NCI-H82 treated with DMSO at 0.1 percent for 48 hours (cell line): ENCODE results near the gene COG5.
A peak's percentile ranks its signal among the peaks of the same experiment; 100 is the strongest.

Experiments used
- DNase-seq: peaks from one replicate; lab custom pipeline; 2025; ENCODE audit not compliant: unreplicated experiment; lab: John Stamatoyannopoulos, UW

The COG5 gene

DNA sequence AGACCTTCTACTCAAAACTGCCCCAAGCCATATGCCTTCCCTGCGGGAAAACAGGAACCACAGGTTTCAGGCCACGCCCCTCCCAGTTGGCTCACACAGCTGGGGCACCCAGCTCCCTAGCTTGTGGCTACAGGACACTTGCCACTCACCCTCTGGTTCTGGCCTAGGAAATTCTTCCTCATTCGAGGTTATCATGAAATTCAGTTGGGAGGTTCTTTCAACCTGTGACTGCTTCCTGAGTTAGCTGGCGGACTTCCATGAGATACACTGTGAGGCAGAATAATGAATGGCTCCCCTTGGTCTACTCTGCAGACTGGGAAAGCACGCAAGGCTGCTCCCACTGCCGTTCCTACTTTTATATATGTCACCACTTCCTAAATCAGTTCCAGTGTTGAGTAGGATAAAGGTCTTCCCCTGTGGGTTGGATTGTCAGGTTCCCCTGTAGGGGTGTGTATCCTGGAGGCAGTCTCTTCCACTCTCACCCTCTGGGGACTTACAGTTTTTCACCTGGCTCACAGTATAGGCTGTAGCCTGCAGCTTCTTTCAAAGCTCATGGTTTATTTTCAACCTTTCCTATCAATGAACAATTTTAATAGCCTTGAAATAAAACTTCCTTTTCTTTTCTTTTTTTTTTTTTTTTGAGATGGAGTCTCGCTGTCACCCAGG lies 56.9 kb downstream of the COG5 start:
- DNase-seq = no peak

DNA sequence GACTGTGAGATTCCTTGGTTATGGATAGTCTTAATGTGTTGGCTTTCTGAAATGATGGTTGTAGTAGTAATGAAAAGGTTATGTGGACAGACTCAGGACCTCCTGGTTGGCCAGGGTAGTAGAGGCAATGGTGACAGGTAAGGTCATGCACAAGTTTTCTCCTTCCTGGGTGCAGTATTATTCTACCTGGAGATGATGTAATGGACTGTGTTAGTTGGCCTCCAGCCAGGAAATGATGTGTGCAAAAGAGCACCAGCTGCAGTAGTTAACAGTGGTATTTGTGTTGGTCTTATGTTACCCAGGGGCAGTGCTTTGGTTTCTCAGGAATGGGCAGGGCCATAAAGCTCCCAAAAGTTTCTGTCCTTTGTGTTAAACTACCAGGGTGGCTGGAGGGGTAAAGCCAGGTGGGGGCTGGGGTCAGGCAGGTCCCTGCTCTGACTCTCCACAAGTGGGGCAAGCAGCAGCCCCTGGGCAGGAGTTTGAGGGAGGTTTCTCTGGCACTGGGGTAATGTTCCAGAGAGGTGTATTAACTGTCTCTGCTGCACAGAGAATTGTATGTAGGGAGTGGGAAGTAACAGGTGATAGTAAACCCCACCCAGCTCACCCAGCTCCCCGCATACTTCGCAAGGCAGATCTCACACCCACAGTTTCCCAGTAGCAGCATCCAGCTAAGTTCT lies 57.6 kb downstream of the COG5 start:
- DNase-seq = no peak

DNA sequence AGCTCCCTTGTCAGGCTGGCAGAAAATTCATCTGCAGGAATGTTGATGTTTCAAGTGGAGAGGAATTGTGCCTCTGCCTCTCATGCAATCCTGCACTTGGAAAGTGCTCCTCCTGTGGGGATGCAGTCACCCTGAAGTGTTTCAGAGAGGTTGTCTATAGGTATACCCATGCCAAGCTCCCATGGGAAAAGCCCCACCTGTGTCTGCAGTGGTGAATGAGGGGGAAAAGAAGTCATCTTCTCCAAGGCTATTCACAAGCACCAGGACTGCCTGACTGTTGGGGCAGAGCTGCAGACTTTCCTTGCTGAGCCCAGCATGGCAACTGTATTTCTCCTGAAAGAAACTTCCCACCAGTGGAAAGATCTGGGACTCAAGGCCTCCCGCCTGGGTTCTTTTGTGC lies 58.4 kb downstream of the COG5 start:
- no peak for DNase-seq

DNA sequence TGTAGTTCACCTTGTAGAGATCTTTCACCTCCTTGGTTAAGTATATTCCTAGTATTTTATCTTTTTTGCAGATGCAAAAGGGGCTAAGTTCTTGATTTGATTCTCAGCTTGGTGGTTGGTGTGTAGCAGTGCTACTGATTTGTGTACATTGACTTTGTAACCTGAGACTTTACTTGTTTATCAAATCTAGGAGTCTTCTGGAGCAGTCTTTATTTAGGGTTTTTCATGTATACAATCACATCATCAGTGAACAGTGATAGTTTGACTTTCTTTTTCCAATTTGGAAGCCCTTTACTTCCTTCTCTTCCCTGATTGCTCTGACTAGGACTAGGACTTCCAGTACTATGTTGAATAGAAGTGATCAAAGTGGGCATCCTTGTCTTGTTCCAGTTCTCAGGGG lies 60.0 kb downstream of the COG5 start:
- DNase-seq = no peak

DNA sequence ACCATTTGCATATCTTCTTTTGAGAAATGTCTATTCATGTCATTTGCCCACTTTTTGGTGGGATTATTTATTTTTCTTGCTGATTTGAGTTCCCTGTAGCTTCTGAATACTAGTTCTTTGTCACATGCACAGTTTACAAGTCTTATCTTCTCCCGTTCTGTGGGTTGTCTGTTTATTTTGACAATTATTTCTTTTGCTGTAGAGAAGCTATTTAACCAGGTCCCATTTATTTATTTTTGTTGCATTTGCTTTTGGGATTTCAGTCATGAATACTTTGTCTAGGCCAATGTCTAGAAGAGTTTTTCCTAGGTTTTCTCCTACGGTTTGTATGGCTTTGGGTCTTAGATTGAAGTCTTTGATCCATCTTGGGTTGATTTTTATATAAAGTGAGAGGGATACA lies 60.9 kb downstream of the COG5 start:
- no peak for DNase-seq

DNA sequence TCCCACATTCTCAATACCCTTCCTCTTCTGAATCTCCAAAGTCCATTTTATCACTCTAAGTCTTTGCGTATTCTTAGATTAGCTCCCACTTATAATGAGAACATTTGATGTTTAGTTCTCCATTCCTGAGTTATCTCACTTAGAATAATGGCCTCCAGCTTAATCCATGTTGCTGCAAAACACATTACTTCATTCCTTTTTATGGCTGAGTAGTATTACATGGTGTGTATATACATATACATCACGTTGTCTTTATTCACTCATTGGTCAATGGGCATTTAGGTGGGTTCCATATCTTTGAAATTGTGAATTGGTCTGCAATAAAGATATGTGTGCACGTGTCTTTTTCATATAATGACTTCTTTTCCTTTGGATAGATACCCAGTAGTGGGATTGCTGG lies 61.6 kb downstream of the COG5 start:
- no peak for DNase-seq

DNA sequence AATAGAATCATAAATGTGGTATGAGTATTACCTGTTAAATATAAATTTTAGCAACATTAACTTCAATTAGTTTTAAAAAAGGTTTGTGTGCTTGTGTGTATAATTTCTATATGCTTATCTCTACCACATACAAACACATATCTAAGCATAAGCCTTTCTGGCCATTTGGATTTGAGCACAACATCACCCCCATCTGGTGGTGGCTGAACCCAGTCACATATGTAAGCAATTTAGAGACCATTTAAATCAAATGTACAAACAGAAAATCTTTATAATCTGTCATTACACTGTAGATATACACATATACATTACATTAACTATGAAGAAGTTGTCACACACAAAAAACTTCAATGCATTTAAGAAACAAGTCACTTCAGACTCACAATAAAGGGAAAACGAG lies 62.1 kb downstream of the COG5 start:
- peak; percentile 39 for DNase-seq

DNA sequence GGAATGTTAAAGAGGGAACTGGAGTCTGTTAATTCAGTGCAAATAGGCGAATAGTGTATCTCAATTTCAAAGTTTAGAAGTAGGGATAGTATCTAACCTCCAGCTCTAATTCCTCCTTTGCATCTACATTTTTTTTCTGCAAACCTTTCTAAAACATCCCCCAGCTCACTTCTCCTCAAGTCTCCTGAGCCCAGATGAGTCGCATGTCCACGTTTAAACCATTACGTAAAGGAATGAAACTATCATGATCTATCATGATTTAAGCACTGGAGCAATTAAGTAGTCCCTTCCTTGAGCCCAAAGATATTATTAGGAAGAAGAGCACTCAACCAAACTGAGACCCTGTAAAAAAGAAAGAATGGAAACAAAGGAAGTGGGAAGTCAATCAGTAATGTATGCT lies 64.0 kb downstream of the COG5 start:
- DNase-seq = no peak

DNA sequence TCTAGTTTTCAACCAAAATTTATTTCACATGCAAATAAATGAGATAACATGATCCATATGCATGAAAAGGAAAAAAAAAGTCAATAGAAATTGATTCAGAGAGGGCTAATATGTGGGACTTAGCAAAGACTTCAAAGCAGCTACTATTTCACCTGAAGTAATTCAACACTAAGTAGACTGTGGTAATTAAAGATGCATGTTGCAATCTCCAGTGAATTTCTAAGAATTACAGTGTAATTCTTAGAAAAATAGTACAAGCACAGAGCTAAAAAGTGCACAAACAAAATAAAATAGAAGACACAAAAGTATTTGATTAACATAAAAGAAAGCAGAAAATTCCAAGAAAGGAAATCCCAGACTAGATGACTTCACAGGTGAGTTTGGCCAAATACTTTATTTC lies 68.2 kb downstream of the COG5 start:
- DNase-seq = no peak

DNA sequence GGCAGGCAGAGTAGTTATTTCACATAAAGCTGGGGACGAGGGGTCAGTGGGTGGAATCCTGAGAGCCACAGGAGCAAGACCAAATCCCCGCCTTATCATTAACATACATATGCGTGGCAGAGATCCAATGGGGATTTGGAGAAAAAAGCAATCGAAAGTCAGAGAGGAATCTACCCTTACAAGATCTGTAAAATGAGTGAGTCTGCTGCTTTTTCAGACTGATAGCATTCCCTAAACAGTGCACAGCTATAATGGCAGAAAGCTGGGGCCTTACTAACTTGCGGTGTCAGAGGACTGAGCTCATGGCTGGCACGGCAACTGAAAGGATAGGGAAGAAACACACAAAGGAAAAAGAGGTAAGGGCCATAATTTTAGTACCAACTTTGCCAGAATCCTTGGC lies 68.8 kb downstream of the COG5 start:
- no peak for DNase-seq

DNA sequence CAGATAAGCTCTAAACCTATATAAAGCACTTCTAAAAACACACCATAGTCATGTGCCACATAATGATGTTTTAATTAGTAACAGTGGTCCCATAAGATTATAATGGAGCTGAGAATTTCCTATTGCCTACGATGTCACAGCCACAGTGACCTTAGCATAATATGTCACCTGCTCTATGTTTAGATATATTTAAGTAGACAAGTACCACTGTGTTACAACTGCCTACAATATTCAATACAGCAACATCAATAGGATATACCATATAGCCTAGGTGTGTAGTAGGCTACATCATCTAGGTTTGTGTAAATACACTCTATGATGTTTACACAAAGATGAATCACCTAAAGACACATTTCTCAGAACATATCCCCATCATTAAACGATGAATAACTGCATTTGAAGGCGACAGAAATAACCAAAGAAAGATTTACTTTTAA lies 69.4 kb downstream of the COG5 start:
- no peak for DNase-seq

DNA sequence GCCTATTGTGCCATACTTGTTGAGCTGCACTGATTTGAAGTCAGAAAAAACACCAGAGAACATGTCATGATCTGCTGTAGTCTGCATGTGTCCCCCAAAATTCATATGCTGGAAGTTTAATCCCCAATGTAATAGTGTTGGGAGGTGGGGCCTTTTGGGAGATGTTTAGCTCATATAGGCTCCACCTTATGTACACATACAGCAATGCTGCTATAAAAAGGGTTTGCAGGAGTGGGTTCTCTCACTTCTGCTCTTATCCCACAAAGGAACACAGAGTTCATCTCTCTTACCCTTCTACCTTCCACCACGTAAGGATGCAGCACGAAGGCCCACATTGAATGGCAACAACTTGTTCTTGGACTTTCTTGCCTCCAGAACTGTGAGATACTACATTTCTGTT lies 70.8 kb downstream of the COG5 start:
- DNase-seq = no peak

DNA sequence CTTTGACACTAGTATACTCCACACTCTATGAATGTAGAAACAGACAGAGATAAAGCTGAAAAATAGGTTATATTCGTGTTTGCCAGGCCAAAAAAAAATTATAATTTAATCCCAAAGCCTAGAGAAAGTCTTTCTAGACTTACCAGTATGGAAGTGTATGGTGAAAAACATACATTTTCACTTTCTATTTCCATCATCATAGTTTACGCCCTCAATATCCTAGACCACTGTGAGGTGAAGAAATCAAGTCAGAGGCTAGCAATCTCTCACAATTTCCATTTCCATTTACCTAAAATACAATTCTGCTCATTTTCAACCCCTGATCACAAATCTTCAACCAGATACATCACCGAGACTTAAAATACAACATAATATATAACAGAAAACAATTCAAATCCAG lies 77.7 kb downstream of the COG5 start:
- DNase-seq = no peak

DNA sequence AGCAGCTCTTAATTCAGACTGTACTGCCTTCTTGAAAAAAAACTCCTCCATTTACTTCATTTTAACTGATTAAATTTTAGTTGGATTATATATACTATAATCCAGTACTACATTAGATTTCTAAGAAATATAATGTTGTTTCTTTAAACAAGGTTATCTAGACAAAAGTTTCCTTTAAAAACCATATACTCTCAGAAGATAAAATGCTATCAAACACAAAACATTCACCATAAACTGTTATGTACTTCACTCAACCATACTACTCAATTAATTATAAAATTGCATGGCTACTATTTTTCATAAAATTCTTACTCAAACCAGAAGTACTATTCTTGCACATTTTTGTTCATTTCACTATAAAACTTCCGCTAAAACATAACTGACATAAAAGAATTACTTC lies 81.1 kb downstream of the COG5 start:
- DNase-seq = no peak

DNA sequence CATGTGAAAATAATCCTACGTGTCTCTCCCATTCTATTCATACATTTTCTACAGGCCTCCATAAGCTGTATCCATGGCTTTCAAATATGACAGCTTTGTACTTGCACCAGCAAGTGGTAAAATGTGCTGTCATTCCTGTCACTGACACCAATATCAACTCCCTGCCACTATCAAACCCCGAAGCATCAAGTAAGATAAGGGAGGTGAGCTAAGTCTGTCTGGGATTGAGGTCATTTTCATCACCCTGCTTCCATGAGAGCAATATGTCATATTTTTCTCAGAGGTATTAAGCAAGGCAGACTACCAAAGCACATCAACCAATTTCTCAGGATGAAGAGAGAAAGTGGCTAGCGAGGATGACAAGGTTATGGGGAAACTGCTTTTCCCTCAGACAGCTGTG lies 82.8 kb downstream of the COG5 start:
- DNase-seq = no peak

DNA sequence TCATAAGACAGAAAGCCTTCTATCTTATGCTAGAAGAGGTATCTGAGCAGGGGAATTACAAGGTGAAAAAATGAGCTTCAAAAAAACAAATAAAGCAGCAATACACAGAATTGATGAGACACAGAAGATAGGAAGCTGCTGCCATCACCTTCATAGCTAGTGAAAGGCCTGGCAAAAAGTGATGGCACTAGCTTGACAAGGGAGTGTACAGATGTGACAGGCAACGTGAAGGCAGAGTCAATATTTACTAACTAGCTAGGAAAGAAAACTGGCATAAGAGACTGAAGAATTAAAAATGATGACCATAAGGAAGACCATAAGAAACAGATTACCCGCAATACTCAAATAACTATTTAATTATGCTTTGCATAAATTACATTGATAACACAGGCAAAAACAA lies 84.4 kb downstream of the COG5 start:
- DNase-seq = no peak

DNA sequence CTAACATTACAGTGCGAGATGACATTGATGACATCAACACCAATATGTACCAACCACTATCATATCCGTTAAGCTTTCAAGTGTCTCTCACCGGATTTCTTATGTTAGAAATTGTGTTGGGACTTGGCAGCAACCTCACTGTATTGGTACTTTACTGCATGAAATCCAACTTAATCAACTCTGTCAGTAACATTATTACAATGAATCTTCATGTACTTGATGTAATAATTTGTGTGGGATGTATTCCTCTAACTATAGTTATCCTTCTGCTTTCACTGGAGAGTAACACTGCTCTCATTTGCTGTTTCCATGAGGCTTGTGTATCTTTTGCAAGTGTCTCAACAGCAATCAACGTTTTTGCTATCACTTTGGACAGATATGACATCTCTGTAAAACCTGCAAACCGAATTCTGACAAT lies 89.6 kb downstream of the COG5 start:
- no peak for DNase-seq

DNA sequence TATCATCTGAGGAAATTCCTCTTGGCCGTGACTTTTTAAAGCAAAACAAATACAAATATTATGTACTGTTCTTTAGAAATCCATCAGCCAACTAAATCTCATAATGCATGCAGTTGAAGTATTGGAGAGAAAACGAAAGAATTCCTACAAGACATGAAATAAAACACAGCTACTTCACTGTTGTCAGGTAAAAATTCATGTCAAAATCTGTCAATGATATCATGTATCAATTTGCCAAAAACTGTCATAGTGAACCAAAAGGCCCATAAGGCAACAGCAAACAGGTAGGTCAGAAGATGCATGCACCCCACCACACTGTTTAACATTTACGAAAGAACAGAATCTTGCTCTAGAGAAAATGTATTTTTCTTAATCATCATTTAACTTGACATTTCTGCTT lies 91.6 kb downstream of the COG5 start:
- no peak for DNase-seq

DNA sequence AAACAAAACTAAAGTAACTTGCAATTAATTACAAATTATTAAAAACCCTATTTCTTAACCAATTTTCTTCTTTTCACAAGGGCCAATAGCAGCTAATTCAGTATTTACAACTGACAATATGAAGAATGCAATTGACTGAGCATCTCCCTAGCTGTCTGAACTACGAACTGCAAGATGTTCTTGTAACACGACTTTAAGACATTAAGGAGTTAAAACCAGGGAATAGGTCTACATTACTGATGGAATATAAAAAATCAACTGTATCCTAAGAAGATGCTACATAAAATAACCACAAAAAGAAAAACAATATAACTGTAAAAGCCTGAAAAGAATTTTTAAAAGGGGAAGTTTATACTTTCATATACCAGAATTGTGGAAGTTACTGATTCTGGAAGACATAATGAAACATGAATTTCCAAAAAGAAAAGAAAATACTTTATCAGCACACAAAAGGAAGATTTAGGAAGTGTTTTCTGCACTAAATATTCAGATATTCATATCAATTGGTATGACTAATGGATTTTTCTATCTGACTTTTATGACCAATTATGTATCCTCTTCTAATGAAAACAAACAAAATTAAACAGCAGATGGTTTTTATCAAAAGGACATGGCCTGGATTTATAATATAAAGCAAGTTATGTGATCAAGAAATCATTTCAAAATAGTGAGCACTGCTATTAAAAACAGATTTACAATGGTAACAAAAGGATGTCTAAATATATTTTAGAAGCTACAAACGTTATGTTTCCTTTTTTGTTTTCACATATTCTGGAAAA lies 92.2 kb downstream of the COG5 start:
- DNase-seq = no peak

DNA sequence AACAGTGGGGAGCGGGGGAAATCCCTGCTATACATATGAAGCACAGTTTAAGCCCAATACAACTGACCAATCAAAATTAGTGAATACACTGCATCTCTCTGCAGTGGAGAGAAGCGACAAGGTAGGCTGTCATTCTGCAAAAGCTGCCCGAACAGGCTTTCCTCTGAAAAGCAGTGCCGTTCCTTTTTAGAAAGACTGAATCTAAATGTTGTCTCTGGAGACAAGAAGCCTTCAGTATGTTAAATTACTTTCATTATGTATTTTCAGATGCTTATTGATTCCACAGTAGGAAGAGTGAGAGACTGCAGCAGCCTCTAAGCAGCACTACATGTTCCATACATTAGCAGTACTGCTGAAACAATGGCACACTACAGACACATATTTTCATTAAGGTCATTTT lies 93.8 kb downstream of the COG5 start, which contains the start of gene GPR22:
TSS of gene GPR22 (plus strand) at position 129 of the 400 bp plus-strand sequence. CDS start 4,004 bp downstream, outside the sequence.
- DNase-seq = no peak

DNA sequence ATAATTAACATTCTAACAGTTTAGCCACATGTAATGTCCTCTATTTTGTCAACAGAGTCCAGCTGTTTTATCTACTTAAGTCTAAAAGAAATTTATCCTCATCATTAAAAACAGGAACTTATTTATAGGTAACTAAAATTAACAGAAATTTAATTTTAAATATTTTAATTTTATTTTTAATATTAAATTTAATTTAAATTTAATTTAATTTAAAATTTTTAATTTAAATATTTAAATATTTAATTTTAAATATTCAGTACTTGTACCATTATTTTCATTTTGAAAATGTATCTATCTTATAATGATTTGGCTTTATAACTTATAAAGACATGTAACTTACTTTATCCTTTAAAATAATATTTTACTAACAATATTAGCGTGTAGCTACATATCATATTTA lies 94.9 kb downstream of the COG5 start:
- DNase-seq = no peak

DNA sequence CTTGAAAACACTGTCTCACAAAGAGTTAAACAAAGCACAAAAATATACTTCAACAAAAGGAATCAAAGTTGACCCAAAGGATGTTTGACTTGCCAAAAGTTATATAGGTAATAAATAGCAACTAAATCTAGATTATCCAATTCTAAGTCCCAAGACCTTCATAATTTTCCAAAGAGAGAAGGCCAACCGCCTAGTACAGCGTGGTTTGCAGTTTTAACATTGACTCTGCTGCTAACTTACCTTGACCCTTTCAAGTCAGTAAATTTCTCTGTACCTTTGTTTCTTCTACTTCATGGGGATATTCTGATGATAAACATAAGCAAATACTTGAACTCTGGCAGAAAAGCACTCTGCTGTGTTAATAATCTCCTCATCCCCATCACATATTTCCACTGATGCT lies 95.7 kb downstream of the COG5 start:
- DNase-seq = no peak
